Measurements from ENCODE around the gene CPVL.
"Not testable (repeated sequence)": the region's sequence is repeated elsewhere in the genome, so short reads cannot be mapped to it uniquely, and the experiment has no call there.

The CPVL gene

DNA sequence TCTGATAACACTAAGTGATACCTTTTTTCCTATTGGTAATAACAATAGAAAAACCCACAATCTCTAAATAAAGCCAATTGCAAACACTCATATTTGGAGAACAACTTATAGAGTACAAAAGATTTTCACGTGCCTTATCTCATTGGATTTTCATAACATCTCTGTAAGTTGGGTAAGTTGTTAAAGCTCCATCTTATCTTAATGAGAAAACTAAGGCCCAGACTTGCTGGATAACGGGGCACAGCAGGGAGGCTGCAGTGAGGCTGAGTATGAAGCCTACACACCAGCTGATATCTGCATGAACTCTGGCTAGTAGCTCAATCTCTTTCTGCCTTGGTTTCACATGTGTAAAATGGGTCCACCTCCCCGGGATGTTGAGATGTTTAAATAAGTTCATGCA, 26.8 kb downstream of the CPVL start:
- ATAC-seq (no peak), DNase-seq (no peak)
- no peak overlapping the region for H3K27ac Mint-ChIP-seq
- peaks cover 16% of the 10 kb centered on the region for H3K27me3 Mint-ChIP-seq
- no peak overlapping the region for H3K4me3 Mint-ChIP-seq
- H3K36me3 Mint-ChIP-seq (ENCODE audit: low read depth): no peaks in the 10 kb centered on the region
- H3K9me3 Mint-ChIP-seq: no peaks in the 10 kb centered on the region
- no peaks in the 10 kb centered on the region for H3K4me1 Mint-ChIP-seq

DNA sequence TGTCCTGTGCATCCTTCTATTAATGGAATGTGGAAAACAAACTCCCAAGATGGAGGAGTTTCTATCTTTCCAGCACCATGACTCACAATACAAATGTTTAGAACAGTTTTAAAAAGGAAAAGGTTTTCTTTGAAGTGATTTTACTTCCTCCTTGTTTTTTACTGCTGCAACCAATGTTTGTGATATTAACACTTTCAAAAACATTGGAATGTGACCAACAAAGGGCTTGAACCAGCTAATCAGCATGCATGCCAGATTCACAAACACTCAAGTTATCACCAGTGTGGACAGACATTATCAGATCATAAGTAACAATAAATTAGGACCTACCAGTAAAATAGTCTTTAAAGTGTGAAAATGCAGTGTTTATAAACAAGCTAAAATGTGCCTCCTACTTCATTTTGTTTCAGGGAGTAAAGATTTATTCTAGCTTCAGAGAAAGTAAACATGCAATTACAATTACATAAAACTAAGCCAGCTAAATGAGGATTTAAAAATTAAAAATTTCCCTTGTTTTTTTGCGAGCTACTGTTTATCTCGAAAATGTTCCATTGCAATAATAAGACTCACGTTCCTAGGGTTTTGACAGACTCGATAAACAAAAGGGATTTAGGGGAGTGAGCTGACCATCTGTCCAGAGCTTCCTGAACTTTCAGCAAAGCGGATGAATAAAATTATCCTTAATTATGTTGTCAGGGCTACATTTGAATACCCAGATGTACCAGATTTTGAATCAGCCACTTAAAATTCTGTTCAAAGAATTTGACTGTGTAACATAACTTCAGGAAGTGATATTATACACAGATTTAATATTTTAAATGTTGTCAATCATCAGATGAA, 29.8 kb downstream of the CPVL start:
- ATAC-seq: no peak
- DNase-seq: no peak
- H3K9me3 Mint-ChIP-seq: no peaks in the 10 kb centered on the region
- no peak overlapping the region for H3K4me3 Mint-ChIP-seq
- peaks cover 11% of the 10 kb centered on the region for H3K4me1 Mint-ChIP-seq
- H3K36me3 Mint-ChIP-seq (ENCODE audit: low read depth): no peaks in the 10 kb centered on the region
- no peak overlapping the region for H3K27ac Mint-ChIP-seq
- peaks cover 16% of the 10 kb centered on the region for H3K27me3 Mint-ChIP-seq

GRCh38 chr7:29115753-29116152, 30.6 kb downstream of the CPVL start:
- Mint-ChIP-seq H3K27ac (no peak overlapping the region), H3K27me3 (peaks cover 16% of the 10 kb centered on the region), H3K4me3 (no peak overlapping the region), H3K9me3 (no peaks in the 10 kb centered on the region), H3K36me3 (ENCODE audit: low read depth) (no peaks in the 10 kb centered on the region), H3K4me1 (peaks cover 11% of the 10 kb centered on the region)
- ATAC-seq (no peak), DNase-seq (no peak)

DNA sequence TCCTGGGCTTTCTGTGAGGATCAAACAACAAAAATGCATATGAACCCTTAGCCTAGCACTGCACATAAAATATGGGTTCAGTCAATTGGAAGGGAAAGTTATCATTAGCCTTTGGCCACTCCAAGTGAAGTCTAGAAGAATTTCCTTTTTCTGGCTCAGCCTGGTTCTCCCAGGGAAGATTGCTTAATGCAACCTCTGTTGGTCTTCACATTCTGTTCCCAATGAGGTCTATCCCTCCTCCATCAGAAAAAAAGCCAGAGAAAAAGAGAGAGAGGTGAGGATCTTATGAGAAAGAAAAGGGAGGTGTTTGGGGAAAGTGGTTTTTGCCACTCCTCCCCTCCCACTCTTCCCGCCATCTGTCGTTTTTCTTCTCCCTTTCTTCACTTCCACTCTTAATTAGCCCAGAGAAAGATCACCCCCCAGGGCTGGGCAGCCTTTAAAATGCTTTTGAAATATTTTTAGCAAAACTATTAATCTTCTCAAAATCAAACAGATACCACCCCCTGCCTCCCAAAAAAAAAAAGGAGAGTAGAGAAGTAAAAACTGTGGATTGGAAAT, 31.1 kb downstream of the CPVL start:
- H3K27ac Mint-ChIP-seq: no peak overlapping the region
- H3K27me3 Mint-ChIP-seq: peaks cover 16% of the 10 kb centered on the region
- peaks cover 11% of the 10 kb centered on the region for H3K4me1 Mint-ChIP-seq
- H3K4me3 Mint-ChIP-seq: no peak overlapping the region
- H3K9me3 Mint-ChIP-seq: no peaks in the 10 kb centered on the region
- no peak for DNase-seq
- H3K36me3 Mint-ChIP-seq (ENCODE audit: low read depth): no peaks in the 10 kb centered on the region
- ATAC-seq: no peak

- H3K36me3 Mint-ChIP-seq (ENCODE audit: low read depth): not testable (repeated sequence)
- H3K4me1 Mint-ChIP-seq: peaks cover 11% of the 10 kb centered on the region
These were observed 32.1 kb downstream of the CPVL start for GRCh38 chr7:29114266-29114665.

DNA sequence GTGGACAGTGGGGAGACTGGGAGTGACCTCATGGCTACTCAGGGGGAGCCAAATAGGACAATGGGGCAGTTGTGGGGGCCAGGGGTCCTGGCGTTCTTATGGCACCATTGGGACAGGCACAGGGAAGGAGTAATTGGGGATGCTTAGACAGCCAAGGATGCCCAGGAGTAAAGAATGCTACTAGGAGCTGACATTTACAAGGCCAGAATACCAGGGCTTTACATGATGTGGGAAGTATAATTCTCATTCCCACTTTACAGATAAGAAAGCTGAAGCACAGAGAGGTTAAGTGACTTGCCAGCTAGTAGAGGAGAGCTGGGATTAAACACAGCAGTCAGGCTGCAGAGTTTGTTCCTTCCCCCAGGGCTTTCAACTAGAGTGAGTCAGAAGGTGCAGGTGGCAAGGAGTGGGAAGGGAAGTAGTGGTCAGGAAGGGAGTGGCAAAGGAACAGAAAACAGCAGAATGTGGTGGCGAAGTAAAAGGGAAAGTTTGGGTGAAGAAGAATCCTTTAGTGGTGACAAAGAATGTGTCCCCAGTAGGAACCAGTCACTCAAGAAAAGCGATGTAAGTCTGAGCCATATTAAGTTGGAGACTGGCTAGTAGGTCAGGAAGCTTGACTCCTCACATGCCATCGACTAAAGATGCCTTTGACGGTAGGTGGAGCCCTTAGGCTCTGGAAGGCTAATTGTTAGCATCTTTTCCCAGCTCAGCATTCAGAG, 32.8 kb downstream of the CPVL start:
- no peak for DNase-seq

More at GRCh38 chr7:29114266-29114665, 32.1 kb downstream of the CPVL start:
- H3K27me3 Mint-ChIP-seq: peaks cover 18% of the 10 kb centered on the region
- ATAC-seq: peak; percentile 51
- H3K9me3 Mint-ChIP-seq, H3K4me3 Mint-ChIP-seq, H3K27ac Mint-ChIP-seq, DNase-seq: not testable (repeated sequence)

GRCh38 chr7:29112721-29113120, 33.6 kb downstream of the CPVL start:
- Mint-ChIP-seq H3K9me3 (no peaks in the 10 kb centered on the region), H3K4me3 (no peak overlapping the region), H3K36me3 (ENCODE audit: low read depth) (no peaks in the 10 kb centered on the region), H3K27ac (no peak overlapping the region), H3K4me1 (peaks cover 11% of the 10 kb centered on the region), H3K27me3 (peaks cover 12% of the 10 kb centered on the region)
- ATAC-seq (no peak), DNase-seq (no peak)

More for the DNA sequence above, 32.8 kb downstream of the CPVL start:
- Mint-ChIP-seq H3K4me1 (peaks cover 11% of the 10 kb centered on the region), H3K27me3 (peaks cover 13% of the 10 kb centered on the region), H3K4me3 (peak overlapping the region; percentile 10), H3K9me3 (no peaks in the 10 kb centered on the region), H3K36me3 (ENCODE audit: low read depth) (no peaks in the 10 kb centered on the region), H3K27ac (no peak overlapping the region)
- peak; percentile 57 for ATAC-seq

DNA sequence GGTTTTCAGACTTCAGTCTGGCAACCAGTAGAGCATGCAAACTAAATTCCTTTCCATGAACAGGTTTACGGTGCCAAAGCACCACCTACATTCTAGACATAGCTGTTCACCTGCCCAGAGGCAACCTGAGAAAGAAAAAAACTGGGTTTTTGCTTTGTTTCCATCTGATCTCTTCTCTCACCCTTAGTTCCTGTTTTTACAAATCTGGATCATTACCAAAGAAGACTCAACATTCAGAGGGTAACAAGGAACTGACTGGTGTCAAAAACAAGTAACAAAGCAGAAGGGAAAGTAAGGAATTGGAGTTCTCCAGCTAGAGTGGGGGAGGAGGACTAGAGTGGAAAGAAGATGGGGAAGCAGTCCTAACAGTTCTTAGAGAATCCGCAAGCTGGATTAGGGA, 36.4 kb downstream of the CPVL start:
- no peak for ATAC-seq
- no peak overlapping the region for H3K4me3 Mint-ChIP-seq
- DNase-seq: no peak
- H3K36me3 Mint-ChIP-seq (ENCODE audit: low read depth): no peaks in the 10 kb centered on the region
- peaks cover 2% of the 10 kb centered on the region for H3K27me3 Mint-ChIP-seq
- H3K27ac Mint-ChIP-seq: no peak overlapping the region
- no peaks in the 10 kb centered on the region for H3K9me3 Mint-ChIP-seq
- H3K4me1 Mint-ChIP-seq: peaks cover 11% of the 10 kb centered on the region

DNA sequence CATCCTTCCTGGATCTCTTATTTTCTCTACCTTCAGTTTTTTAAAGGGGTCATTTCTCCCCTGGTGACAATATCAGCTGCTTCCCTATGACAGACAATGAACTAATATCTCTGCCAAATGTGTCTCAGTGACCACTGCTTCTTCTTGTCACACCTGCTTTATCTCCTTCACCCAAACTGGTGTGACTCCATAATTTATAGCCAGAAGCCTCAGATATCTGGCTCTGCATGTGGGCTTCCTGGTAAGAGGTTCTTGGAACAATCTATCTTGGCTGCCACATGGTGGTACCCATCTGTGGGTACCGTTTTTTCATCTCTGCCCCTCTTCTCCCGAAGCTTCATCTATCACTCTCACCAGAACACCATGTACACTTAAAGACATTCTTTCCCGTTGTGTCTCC, 37.0 kb downstream of the CPVL start:
- peaks cover 11% of the 10 kb centered on the region for H3K4me1 Mint-ChIP-seq
- H3K36me3 Mint-ChIP-seq (ENCODE audit: low read depth): no peaks in the 10 kb centered on the region
- ATAC-seq: no peak

DNA sequence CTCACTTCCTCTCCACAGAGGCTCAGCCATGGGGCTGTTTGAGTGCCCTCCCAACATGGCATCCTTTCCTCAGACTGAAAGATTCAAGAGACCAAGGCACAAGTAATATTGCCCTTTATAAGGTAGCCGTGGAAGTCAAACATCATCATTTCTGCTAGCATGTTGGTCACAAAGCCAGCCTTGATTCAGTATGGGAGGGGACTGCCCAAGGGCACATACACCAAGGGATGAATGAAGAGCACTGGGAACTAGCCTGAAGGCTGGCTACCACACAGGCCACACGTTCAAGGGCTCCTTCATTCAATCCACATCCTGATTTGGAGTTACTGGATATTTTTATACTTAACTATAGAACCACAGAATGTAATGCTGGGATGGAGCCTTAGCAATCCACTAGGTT, 39.3 kb downstream of the CPVL start:
- peaks cover 4% of the 10 kb centered on the region for H3K27me3 Mint-ChIP-seq
- H3K4me3 Mint-ChIP-seq: no peak overlapping the region
- no peaks in the 10 kb centered on the region for H3K9me3 Mint-ChIP-seq
- H3K36me3 Mint-ChIP-seq (ENCODE audit: low read depth): no peaks in the 10 kb centered on the region
- H3K4me1 Mint-ChIP-seq: no peaks in the 10 kb centered on the region
- no peak for ATAC-seq
- H3K27ac Mint-ChIP-seq: no peak overlapping the region
- no peak for DNase-seq

More for the DNA sequence above, 37.0 kb downstream of the CPVL start:
- DNase-seq: no peak
- H3K9me3 Mint-ChIP-seq: no peaks in the 10 kb centered on the region
- H3K27me3 Mint-ChIP-seq: peaks cover 2% of the 10 kb centered on the region
- H3K4me3 Mint-ChIP-seq: no peak overlapping the region
- H3K27ac Mint-ChIP-seq: no peak overlapping the region

GRCh38 chr7:29106669-29106988, 39.7 kb downstream of the CPVL start:
- Mint-ChIP-seq H3K36me3 (ENCODE audit: low read depth) (no peaks in the 10 kb centered on the region), H3K4me3 (no peak overlapping the region), H3K9me3 (no peaks in the 10 kb centered on the region), H3K27me3 (peaks cover 4% of the 10 kb centered on the region), H3K27ac (no peak overlapping the region), H3K4me1 (no peaks in the 10 kb centered on the region)
- DNase-seq (no peak), ATAC-seq (no peak)

DNA sequence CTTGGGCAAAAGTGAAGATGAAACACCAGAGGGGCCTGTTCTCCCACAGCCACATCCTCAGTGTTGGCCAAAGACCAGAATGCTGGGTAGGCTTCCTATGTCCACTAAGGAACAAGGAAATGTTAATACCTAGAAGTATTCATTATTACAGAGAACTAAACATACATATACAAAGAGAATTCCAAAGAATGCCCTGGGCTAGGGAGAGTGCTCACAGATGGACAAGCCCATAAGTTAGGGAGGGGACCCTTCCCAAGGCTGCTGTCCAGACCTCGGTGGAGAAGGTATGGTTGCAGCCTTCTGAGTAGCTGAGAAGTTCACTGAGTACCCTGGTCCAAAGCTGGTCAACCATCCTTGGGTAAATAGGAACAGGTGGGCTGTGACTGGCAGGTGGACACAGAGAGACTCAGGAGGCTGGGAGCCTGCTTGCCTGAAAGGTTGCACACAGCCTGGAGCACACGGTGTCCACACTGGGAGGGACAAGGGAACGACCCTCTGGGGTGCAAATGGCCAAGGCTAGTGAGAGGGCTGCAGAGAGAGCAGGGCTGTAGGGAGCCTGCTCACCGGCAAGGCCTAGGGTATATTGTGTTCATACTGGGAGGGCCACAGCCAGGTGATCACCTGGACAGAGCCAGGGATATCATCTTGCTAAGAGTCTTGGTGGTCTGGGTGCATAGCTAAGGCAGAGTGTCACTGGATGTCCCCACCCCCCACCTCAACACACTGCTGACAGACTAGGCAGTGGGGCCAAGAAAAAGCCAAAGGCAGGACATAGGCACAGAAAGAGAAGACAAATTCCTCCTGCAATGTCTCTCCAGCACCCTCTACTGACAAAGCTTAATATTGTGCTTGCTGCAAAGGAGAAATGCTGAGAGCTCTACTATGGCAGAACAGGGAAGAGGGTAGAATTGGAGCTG, 40.3 kb downstream of the CPVL start:
- Mint-ChIP-seq H3K9me3 (no peaks in the 10 kb centered on the region), H3K27ac (no peak overlapping the region), H3K4me3 (no peak overlapping the region), H3K27me3 (peaks cover 4% of the 10 kb centered on the region), H3K4me1 (no peaks in the 10 kb centered on the region), H3K36me3 (ENCODE audit: low read depth) (no peaks in the 10 kb centered on the region)
- ATAC-seq (peak; percentile 63), DNase-seq (no peak)

DNA sequence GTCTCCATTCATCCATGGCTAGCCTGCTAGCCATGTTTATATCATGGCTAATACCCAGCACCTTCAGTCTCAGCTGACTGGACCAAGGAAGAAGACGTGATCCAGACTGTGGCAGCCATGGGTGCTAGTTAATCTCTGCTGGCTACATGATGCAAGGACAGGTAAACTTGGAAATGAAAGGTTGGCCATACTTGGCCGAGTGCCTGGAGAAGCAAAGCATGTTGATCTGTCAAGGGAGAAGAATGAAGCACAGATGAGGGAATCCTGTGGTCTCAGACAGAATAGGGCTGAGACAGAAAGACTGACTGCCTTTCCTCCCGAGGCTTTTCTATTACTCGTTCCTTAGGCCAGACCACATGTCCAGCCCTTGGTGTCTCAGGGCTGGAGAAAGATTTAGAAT, 41.1 kb downstream of the CPVL start:
- Mint-ChIP-seq H3K36me3 (ENCODE audit: low read depth) (no peaks in the 10 kb centered on the region), H3K4me3 (no peak overlapping the region), H3K9me3 (no peaks in the 10 kb centered on the region), H3K4me1 (no peaks in the 10 kb centered on the region), H3K27me3 (peaks cover 4% of the 10 kb centered on the region), H3K27ac (no peak overlapping the region)
- ATAC-seq (no peak), DNase-seq (no peak)

- no peaks in the 10 kb centered on the region for H3K4me1 Mint-ChIP-seq
- peak; percentile 41 for DNase-seq
- H3K4me3 Mint-ChIP-seq: no peak overlapping the region
- ATAC-seq: no peak
- no peaks in the 10 kb centered on the region for H3K36me3 Mint-ChIP-seq (ENCODE audit: low read depth)
- no peak overlapping the region for H3K27ac Mint-ChIP-seq
- H3K9me3 Mint-ChIP-seq: no peaks in the 10 kb centered on the region
- peaks cover 2% of the 10 kb centered on the region for H3K27me3 Mint-ChIP-seq
These were observed 43.7 kb downstream of the CPVL start for GRCh38 chr7:29102558-29103151.

Measured in activated naive CD8-positive, alpha-beta T cell treated with anti-CD3 and anti-CD28 coated beads, Interleukin-2, amount 50 U/mL, for 24 hours (primary cell).